NCI-H748 (cell line): Measurements from ENCODE around the gene ZNF140.

ENCODE experiments used
- DNase-seq: peaks from one replicate; lab custom pipeline; 2025; ENCODE audit not compliant: unreplicated experiment; lab: John Stamatoyannopoulos, UW

ZNF140 gene

GRCh38 chr12:133080368-133081158 is at the start of gene ZNF140:
ZNF140 (plus strand) TSS chr12:133080923; CDS start chr12:133081321, 398 bp downstream.
- DNase-seq: peak; percentile 99

DNA sequence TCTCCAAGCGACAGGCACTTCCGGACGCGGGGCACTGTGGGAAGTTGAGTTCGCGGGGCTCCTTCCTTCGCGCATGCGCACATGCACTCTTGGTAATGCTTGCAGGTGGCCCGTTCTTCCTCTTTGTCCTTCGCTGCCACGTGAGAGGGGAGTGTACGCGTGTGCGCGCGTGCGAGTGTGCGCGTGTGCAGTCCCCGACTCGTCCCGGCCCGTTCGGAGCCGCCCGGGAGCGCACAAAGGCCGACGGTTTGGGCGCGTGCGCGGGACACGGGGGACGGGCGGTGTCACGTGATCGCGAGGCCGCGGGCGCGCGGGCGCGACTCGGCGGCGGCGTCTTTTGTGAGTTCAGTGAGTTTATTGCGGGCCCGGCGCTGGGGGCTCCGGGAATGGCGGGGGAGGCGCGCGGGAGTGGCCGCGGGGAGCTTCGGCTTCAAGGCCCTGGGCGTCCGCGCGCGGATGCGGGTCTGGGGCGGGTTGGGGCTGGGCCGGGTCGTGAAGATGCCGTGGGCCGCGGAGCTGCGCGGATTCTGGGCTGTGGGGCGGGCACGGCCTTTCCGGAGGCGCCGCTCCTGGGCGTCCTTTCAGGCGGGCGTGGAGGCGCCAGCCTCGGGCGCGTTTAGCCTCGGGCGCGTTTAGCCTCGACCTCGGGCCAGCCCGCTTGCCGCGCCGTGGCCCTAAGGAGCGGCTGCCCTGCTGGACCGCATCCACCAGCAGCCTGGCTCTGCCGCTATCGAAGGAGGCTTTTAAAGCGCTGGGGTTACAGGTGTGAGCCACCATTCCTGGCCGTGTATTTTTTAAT is 43.3 kb upstream of the ZNF140 start, which contains the start of gene ZNF84:
Gene ZNF84, plus strand, starts transcription at position 303 of the 799 bp plus-strand sequence. CDS start 3,959 bp downstream, outside the sequence.
- peak; percentile 99 for DNase-seq

- no peak for DNase-seq
Measured at GRCh38 chr12:133038118-133038709, 42.5 kb upstream of the ZNF140 start.

GRCh38 chr12:133046698-133047097 is 34.0 kb upstream of the ZNF140 start:
- no peak for DNase-seq

DNA sequence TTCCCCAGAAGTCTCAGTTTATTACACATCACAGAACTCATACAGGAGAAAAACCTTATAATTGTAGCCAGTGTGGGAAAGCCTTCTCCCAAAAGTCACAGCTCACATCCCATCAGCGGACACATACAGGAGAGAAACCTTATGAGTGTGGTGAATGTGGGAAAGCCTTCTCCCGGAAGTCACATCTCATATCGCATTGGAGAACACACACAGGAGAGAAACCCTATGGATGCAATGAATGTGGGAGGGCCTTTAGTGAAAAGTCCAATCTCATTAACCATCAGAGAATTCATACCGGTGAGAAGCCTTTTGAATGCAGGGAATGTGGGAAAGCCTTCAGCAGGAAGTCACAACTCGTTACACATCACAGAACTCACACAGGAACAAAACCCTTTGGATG is 23.3 kb upstream of the ZNF140 start:
- DNase-seq: peak; percentile 7

DNA sequence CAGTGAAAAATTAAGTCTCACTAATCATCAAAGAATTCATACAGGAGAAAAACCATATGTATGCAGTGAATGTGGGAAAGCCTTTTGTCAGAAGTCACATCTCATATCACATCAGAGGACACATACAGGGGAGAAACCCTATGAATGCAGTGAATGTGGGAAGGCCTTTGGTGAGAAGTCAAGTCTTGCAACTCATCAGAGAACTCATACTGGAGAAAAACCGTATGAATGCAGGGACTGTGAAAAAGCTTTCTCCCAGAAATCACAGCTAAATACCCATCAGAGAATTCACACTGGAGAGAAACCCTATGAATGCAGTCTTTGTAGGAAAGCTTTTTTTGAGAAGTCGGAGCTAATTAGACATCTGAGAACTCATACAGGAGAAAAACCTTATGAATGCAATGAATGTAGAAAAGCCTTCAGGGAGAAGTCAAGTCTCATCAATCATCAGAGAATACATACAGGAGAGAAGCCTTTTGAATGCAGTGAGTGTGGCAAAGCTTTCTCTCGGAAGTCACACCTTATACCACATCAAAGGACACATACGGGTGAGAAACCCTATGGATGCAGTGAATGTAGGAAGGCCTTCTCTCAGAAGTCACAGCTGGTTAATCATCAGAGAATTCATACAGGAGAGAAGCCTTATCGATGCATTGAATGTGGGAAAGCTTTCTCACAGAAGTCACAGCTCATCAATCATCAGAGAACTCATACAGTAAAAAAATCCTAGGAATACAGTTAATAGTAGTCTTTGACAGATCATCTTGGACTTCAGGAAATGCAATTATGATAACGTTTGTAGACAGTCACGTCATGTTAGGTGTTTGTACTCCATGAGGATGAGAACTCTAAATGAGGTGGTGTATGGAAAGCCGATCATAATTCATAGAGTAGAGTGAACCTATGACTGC is 22.3 kb upstream of the ZNF140 start:
- peak; percentile 30 for DNase-seq

- DNase-seq: no peak
Measured at GRCh38 chr12:133061954-133062353, 18.8 kb upstream of the ZNF140 start.

DNA sequence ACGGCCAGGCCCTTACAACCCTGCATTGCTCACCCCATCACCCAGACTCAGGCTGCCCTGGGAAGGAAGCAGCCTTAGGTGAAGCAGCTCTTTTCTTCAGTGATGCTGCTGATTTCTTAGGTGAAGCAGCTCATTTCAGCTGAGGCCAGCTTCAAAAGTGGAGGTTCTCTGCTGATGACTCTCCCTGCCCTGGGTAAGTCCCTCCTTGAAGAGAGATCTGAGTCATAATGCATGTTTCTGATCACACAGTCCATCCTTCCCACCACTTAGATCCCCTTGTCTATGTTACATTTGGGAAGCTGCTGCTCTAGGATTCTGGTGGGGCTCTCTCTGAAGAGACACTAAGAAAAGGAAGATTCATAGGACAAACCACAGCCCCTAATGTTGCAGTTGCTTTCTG is 17.2 kb upstream of the ZNF140 start:
- DNase-seq: no peak

GRCh38 chr12:133073836-133074235 is 6.9 kb upstream of the ZNF140 start:
- no peak for DNase-seq

GRCh38 chr12:133080026-133080367 is 726 bp upstream of the ZNF140 start:
- DNase-seq: peak; percentile 100

DNA sequence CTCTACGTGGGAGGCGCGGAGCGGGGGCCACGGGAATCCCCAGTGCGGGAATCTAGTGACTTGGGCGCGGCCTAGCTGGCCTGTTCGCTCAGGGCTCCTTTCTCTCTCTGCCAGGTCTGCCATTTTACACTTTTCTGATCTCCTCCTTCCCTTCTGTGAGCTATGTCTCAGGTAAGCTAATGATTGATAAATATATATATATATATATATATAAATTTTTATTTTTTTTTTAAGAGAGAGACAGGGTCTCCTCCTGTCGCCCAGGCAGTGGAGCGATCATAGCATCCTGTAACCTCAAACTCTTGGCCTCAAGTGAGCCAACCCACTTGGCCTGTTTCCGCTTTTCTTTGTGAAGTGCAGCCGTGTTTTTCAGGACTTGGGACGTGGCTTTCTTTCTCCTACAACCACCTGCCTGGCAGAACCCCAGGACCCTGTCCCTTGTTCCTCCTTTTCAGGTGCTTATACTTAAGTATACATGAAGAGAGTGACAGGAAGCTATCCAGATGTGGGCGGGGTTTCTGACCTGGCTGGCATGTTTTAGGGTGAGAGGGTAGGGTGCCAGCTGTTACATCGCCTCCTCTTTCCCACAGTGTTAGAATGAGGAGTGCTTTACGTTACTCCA is 547 bp downstream of the ZNF140 start:
- DNase-seq: no peak

DNA sequence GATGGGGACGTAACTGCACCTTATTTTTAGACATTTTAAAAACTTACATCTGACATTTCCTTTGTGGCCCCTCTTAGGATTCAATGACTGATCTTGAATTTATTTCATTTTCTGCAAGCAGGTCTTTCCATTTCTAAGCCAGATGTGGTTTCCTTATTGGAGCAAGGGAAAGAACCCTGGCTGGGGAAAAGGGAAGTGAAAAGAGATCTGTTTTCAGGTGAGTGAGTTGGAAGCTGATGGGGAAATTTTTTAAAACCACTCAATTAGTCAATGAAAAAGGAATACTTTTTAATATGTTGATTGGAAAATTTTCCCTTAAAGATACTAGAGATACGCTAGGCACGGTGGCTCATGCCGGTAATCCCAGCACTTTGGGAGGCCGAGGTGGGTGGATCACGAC is 2.6 kb downstream of the ZNF140 start:
- DNase-seq: no peak

GRCh38 chr12:133105620-133106019 is 24.9 kb downstream of the ZNF140 start:
- peak; percentile 11 for DNase-seq

GRCh38 chr12:133106253-133106652 is 25.5 kb downstream of the ZNF140 start:
- peak; percentile 26 for DNase-seq

DNA sequence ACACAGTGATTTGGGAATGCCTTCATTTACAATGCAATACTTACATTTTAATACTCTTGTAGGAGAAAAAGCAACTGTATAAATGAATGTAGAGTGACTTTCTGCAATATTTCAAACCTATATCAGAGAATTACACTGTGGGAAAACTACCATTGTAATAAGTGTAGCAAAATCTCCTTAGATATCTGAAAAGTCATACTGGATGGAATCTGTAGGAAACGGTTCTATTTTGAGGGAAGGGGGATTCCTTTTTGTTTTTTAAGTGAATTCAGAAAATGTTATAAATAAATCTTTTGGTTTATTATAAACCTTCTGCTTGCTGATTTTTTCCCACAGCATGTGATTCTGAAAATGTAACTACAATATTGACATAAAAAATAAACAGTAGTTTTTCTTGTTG is 26.4 kb downstream of the ZNF140 start:
- DNase-seq: no peak

GRCh38 chr12:133108150-133108549 is 27.4 kb downstream of the ZNF140 start:
- no peak for DNase-seq

GRCh38 chr12:133120385-133121191 is 39.9 kb downstream of the ZNF140 start:
- DNase-seq: peak; percentile 21

- no peak for DNase-seq
Measured at GRCh38 chr12:133124674-133125073, 44.0 kb downstream of the ZNF140 start.

GRCh38 chr12:133129368-133130037 is 48.8 kb downstream of the ZNF140 start:
- DNase-seq: no peak
